ENCODE measurements around the gene ASF1B.

Gene ASF1B

DNA sequence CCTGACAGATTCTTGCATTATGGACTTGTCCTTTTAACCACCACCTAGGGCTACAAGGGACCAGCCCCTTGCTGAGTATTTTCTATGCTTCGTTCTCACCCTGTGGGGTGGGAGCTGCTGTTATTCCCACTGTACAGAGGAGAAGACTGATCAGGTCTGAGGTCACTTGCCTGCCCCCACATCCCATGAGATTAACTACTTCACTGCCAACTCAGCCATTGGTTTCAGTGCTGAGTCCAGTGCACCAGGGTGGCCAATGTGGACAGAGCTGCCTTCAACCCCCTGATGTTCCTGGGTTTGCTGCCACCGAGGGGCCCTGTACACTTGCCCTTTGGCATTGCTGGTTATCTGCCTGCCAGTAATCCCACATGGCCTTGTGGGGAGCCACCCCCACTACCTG lies 25.7 kb downstream of the ASF1B start:
- DNase-seq (ENCODE audit: low spot score), result no peak

DNA sequence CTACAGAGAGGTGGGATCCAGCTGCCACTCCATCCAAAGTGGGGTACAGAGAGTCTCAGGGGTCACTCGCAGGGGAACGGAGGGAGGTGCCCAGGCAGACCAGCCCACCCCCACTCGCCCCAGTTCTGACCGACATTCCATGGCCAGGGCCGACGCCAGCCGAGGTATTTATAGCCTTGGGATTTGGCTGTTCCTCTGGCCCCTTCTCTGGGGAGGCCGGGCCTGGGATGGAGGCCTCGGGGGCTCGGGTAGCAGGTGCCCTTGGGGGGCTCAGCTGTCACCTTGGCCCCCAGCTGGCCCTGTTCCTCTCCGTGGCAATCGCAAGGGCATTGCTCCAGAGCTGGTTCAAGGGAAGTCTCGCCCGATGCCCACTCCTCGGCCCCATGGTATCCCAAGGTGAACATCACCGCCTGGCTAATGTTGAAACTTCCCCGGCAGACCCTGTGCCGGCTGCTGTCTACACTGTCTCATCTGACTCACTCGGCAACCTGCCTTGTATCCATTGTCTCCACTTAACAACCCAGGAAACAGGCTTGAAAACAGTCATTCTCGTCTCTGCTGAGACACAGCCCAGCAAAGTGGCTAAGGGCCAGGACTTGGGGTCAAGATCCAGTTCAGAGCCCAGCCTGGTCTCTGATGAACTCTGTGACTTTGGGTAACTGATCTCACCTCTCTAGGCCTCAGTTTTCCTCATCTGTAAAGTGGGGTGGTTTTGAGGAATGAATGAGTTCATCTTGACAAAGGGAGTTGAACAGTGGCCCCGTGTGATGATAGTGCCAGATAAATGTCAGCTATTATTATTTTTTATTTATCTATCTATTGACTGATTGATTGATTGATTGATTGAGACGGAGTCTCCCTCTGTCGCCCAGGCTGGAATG lies 28.6 kb downstream of the ASF1B start:
- no peak for DNase-seq (ENCODE audit: low spot score)

GRCh38 chr19:14106840-14107239 lies 29.5 kb downstream of the ASF1B start:
- DNase-seq (ENCODE audit: low spot score), result no peak

- no peak for DNase-seq (ENCODE audit: low spot score)
Observed at GRCh38 chr19:14105680-14106079, 30.7 kb downstream of the ASF1B start.

DNA sequence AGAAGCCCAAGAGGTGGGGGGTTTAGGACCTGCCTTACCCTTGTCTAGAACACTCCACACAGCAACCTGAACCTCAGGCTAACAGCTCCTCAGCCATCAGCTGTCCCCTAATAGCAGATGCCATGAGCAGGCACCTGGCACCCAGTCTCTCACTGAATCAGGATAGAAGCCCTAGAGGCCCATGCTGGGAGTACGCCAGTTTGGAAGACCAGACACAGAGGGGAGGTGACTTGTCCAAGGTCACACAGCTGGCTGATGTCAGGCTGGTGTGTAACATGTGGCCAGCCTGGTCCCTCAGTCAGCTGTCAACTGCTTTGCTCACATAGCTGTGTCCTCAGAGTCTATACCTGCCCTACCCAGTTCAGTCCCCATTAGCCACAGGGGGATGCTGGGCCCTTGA lies 33.1 kb downstream of the ASF1B start:
- no peak for DNase-seq (ENCODE audit: low spot score)

DNA sequence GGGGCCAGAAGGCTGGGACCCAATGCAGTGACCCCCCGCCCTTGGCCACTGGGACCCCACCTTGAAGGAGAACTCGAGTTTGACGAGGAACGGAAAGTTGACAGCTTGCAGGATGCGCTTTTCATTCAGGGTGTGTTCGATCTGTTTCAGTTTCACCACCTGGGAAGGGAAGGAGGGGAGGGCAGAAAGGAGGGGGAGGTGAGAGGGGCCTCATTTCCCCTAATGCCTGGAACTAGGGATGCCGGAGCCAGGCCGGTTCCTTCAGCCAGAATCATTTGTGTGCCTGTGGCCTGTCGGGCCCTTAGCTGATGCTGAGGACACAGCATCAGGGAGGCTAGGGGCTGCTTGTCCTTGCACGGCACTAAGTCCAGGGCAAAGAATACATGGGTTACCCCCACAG lies 33.6 kb downstream of the ASF1B start:
- no peak for DNase-seq (ENCODE audit: low spot score)

- no peak for DNase-seq (ENCODE audit: low spot score)
Observed at GRCh38 chr19:14102102-14102696, 34.2 kb downstream of the ASF1B start.

DNA sequence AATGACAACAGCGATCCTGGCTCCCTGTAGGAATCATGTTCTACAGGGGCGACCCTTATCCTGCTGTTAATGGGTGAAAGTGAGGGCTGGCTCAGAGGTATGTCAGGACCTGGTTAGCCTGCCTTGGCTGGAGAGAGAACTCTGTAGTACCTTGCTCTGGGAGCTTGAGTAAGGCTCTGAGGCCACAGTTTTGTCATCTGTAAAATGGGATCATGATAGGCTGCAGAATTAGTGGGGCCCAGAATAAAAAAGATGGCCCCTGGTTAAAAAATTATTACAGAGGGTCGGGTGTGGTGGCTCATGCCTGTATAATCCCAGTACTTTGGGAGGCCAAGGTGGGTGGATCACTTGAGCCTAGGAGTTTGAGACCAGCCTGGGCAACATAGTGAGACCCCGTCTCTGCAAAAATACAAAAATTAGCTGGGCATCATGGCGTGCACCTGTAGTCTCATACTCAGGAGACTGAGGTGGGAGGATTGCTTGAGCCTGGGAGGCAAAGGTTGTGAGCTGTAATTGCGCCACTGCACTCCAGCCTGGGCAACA lies 35.3 kb downstream of the ASF1B start:
- DNase-seq (ENCODE audit: low spot score), result no peak

- DNase-seq (ENCODE audit: low spot score), result no peak
Observed at GRCh38 chr19:14097532-14098151, 38.7 kb downstream of the ASF1B start.

DNA sequence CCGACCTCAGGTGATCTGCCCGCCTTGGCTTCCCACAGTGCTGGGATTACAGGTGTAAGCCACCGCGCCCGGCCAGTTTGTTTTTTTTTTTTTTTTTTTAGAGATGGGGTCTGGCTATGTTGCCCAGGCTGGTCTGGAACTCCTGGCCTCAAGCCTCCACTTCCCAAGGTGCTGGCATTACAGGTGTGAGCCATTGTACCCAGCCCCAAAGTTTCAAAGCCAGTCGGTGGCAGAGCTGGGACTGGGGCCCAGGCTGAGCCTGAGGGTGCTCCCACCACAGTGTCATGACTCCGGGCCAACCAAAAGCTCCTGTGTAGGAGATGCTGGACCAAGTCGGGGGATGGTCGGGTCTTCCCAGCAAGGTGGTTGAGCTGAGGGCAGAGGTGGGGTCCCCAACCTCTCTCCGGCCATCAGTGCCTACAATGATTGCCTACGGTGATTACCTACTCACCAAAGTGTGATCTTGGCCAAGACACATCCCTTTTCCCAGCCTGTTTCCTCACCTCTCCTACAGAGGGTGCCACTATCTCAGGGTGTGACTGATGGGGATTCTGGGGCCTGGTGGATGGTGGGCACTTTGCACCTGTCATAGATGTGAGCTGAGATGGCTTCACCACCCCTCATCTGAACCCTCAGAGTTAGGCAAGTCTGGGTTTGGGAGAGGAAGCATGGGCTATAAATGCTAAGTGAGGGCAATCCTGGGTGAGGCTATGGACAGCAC lies 40.0 kb downstream of the ASF1B start:
- DNase-seq (ENCODE audit: low spot score), result no peak

GRCh38 chr19:14094854-14095253 lies 41.5 kb downstream of the ASF1B start:
- DNase-seq (ENCODE audit: low spot score), result no peak

GRCh38 chr19:14093117-14093823 lies 43.1 kb downstream of the ASF1B start:
- DNase-seq (ENCODE audit: low spot score), result no peak

DNA sequence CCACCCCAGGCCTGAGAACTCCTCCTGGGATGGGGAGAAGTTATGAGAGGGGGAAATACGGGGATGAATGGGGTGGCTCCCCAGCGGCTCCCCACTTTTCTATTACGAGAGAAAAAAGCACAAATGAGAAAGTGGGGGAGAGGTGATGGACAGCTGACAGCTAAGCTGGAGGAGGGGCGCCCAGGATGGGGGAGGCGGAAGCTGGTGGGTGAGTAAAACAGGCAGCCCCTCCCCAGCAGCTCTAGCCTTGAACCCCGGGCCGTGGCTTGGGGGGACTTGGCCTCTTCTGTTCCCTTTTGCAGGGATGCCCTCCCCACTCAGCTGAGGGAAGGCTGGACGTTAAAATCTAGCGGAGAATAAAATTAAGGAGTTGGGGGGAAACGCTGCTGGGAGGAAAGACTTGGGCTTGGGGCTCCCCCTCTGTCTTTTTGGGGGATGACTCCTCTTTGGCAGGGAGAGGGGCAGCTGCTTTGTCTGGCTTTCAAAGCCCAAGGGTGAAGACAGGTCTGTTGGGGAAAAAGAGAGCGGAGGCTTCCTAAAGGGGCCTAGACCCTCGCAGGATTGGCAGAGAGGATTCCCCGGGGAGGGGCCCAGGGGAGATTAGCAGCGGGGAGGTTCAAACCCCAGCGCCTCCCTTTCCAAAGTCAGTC lies 44.5 kb downstream of the ASF1B start:
- no peak for DNase-seq (ENCODE audit: low spot score)

- no peak for DNase-seq (ENCODE audit: low spot score)
Observed at GRCh38 chr19:14091081-14091812, 45.1 kb downstream of the ASF1B start.

- peak; percentile 88 for DNase-seq (ENCODE audit: low spot score)
Observed at GRCh38 chr19:14090509-14091080, 45.8 kb downstream of the ASF1B start, which contains the start of gene SAMD1. Gene SAMD1, minus strand, starts transcription at chr19:14090751.

GRCh38 chr19:14089662-14090508 lies 46.5 kb downstream of the ASF1B start:
- peak; percentile 50 for DNase-seq (ENCODE audit: low spot score)

- no peak for DNase-seq (ENCODE audit: low spot score)
Observed at GRCh38 chr19:14089412-14089661, 47.1 kb downstream of the ASF1B start.

GRCh38 chr19:14088634-14089411 lies 47.6 kb downstream of the ASF1B start:
- no peak for DNase-seq (ENCODE audit: low spot score)

Measured in globus pallidus (tissue), 1 donor.